Testis (tissue), 2 donors: ENCODE measurements around the gene C3AR1.

Experiments
- CTCF ChIP-seq, 3 experiments: fragments of 450-650 bp in 2 of 3; fragments of 200-600 bp in 1 of 3; sonication (generic) in 1 of 3; IDR thresholded peaks; one replicate each; pipeline ENCODE4 v1.5.1; 2016 to 2019; ENCODE audit warnings: antibody characterized with exemption in 3 of 3, mild to moderate bottlenecking in 2 of 3, moderate library complexity in 1 of 3
- POLR2A ChIP-seq: fragments of 450-650 bp; IDR thresholded peaks from one replicate; pipeline ENCODE4 v1.6.1; 2017; ENCODE audit warnings: antibody characterized with exemption, mild to moderate bottlenecking, moderate library complexity

GRCh38 chr12:8078398-8078797 lies 12.2 kb upstream of the C3AR1 start:
- TF ChIP-seq CTCF (IDR thresholded peaks at IDR 0.05) (peak in 1 of 3 experiments; percentile 17), POLR2A (no peak)
